Measurements from ENCODE around the gene TNRC6B. TPM values are rescaled to one million over a fixed set of nuclear protein-coding genes. Genes with fewer than 3 reads are reported as not detected.

Gene TNRC6B
- polyA plus RNA-seq, 3 donors, result 7.2 to 16.5 (median 11.8) TPM

DNA sequence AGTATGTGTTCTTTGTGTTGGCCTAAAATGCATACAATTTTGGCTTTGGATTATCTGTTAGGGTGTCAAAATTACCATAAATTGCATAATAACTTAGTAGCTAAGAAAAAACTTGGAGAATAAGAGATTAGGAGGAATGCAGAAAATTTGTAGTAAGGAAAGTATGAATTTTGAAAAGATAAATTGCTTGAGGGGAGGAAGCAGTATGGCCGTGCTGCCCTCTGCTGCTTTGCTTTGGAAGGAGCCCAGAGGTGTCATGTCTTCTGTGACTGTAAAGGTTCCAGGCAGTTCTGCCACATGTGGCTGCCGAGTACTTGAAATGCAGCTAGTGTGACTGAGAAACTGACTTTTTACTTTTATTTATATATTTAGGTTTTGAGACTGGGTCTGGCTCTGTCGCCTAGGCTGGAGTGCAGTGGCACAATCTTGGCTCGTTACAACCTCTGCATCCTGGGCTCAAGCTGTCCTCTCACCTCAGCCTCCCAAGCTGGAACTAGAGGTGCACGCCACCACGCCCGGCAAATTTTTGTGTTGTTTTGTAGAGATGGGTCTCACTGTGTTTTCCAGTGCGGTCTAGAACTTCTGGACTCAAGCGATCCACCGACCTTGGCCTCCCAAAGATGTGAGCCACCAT is 170.4 kb downstream of the TNRC6B start:
- Mint-ChIP-seq H3K27me3 (ENCODE audit: low read depth in 3 of 3) (no peaks in the 10 kb centered on the region), H3K9me3 (no peaks in the 10 kb centered on the region), H3K27ac (peak overlapping the region in 3 of 7 donors; percentile 24 to 63 (median 36)), H3K4me1 (peaks cover 25% of the 10 kb centered on the region), H3K36me3 (peaks cover 22 to 39% of the 10 kb centered on the region in 2 donors), H3K4me3 (peak overlapping the region in 1 of 2 donors; percentile 2)
- Histone ChIP-seq H3K4me3 (replicated peaks in 1 of 3; ENCODE audit: low read depth in 2 of 3, low read length in 3 of 3) (no peak overlapping the region), H3K9me3 (replicated peaks in 1 of 2; ENCODE audit: control insufficient read depth in 1 of 2, insufficient read depth in 1 of 2, low read length in 2 of 2) (no peaks in the 10 kb centered on the region), H2AFZ (ENCODE audit: insufficient read depth, low read depth, low read length, poor library complexity, severe bottlenecking) (no peak overlapping the region), H4K20me1 (ENCODE audit: insufficient read depth, low read length) (peaks cover 22% of the 10 kb centered on the region), H3K4me2 (replicated peaks; ENCODE audit: extremely low read depth, low read length, poor library complexity, severe bottlenecking) (peak overlapping the region; percentile 83), H3K36me3 (replicated peaks in 1 of 2; ENCODE audit: control insufficient read depth in 1 of 2, insufficient read depth in 2 of 2, low read length in 2 of 2) (peaks cover 33 to 46% of the 10 kb centered on the region in 2 donors), H3K79me2 (ENCODE audit: insufficient read depth, low read length) (peaks cover 46% of the 10 kb centered on the region), H3K9ac (ENCODE audit: insufficient read depth, low read length, poor library complexity, severe bottlenecking) (no peak overlapping the region), H3K27me3 (ENCODE audit: control insufficient read depth in 2 of 2, insufficient read depth in 2 of 2, low read length in 2 of 2) (no peaks in the 10 kb centered on the region), H3K27ac (ENCODE audit: low read depth in 1 of 2, low read length in 2 of 2) (no peak overlapping the region), H3K4me1 (ENCODE audit: control insufficient read depth in 1 of 2, insufficient read depth in 2 of 2, low read length in 2 of 2) (peaks cover 24 to 34% of the 10 kb centered on the region in 2 donors)
- intact Hi-C loops (cut with micrococcal nuclease), result loop anchor here (10.0 kb wide), 1 partner anchor 303 kb away; no protein-coding TSS in a partner anchor
- WGBS (ENCODE audit: insufficient coverage), result 71% methylated on average over 4 of the region's 10 CpGs
- peak; percentile 79 for TF ChIP-seq CTCF (IDR thresholded peaks at IDR 0.05)
- peak; percentile 25 to 39 (median 26) for DNase-seq

GRCh38 chr22:40352763-40353162 is 175.0 kb downstream of the TNRC6B start:
- no peak overlapping the region for H3K27ac Mint-ChIP-seq
- no peak for TF ChIP-seq CTCF (IDR thresholded peaks at IDR 0.05)
- H3K9me3 Mint-ChIP-seq, result no peaks in the 10 kb centered on the region
- intact Hi-C loops (cut with micrococcal nuclease), result no loop called here
- no CpG with 5 or more reads among the region's 3 CpGs for WGBS (ENCODE audit: insufficient coverage)
- H3K9me3 ChIP-seq (replicated peaks in 1 of 2; ENCODE audit: control insufficient read depth in 1 of 2, insufficient read depth in 1 of 2, low read length in 2 of 2), result no peaks in the 10 kb centered on the region
- no peak overlapping the region for H2AFZ ChIP-seq (ENCODE audit: insufficient read depth, low read depth, low read length, poor library complexity, severe bottlenecking)
- H3K4me3 Mint-ChIP-seq, result no peak overlapping the region
- peaks cover 3 to 6% of the 10 kb centered on the region in 2 donors for H3K4me1 ChIP-seq (ENCODE audit: control insufficient read depth in 1 of 2, insufficient read depth in 2 of 2, low read length in 2 of 2)
- peaks cover 3% of the 10 kb centered on the region for H3K4me1 Mint-ChIP-seq
- peaks cover 0 to 4% (median 0%) of the 10 kb centered on the region in 3 donors for H3K27me3 Mint-ChIP-seq (ENCODE audit: low read depth in 3 of 3)
- H4K20me1 ChIP-seq (ENCODE audit: insufficient read depth, low read length), result peaks cover 19% of the 10 kb centered on the region
- no peak overlapping the region for H3K4me2 ChIP-seq (replicated peaks; ENCODE audit: extremely low read depth, low read length, poor library complexity, severe bottlenecking)
- peaks cover 60 to 92% of the 10 kb centered on the region in 2 donors for H3K36me3 ChIP-seq (replicated peaks in 1 of 2; ENCODE audit: control insufficient read depth in 1 of 2, insufficient read depth in 2 of 2, low read length in 2 of 2)
- H3K79me2 ChIP-seq (ENCODE audit: insufficient read depth, low read length), result peaks cover 32% of the 10 kb centered on the region
- no peaks in the 10 kb centered on the region for H3K27me3 ChIP-seq (ENCODE audit: control insufficient read depth in 2 of 2, insufficient read depth in 2 of 2, low read length in 2 of 2)
- no peak for DNase-seq
- H3K27ac ChIP-seq (ENCODE audit: low read depth in 1 of 2, low read length in 2 of 2), result no peak overlapping the region
- no peak overlapping the region for H3K9ac ChIP-seq (ENCODE audit: insufficient read depth, low read length, poor library complexity, severe bottlenecking)
- peaks cover 50 to 82% of the 10 kb centered on the region in 2 donors for H3K36me3 Mint-ChIP-seq
- H3K4me3 ChIP-seq (replicated peaks in 1 of 3; ENCODE audit: low read depth in 2 of 3, low read length in 3 of 3), result no peak overlapping the region
